D721Med (cell line): Measurements from ENCODE around the gene ELFN1.

Experiments
- DNase-seq: peaks from one replicate; pipeline ENCODE4 v3.0.0; 2011; ENCODE audit warnings: low spot score; ENCODE audit not compliant: insufficient read length
- FAIRE-seq: peaks from 2 replicates; lab custom pipeline; 2011; peaks lifted over from hg19 to GRCh38; lab: Jason Lieb, UNC
- TF ChIP-seq, protein P1 (sequence below): IDR thresholded peaks from 2 replicates; pipeline ENCODE4 v1.5.1; 2012; ENCODE audit warnings: mild to moderate bottlenecking, control low read depth; ENCODE audit not compliant: insufficient read depth; ENCODE audit errors: missing control alignments

The ELFN1 gene

DNA sequence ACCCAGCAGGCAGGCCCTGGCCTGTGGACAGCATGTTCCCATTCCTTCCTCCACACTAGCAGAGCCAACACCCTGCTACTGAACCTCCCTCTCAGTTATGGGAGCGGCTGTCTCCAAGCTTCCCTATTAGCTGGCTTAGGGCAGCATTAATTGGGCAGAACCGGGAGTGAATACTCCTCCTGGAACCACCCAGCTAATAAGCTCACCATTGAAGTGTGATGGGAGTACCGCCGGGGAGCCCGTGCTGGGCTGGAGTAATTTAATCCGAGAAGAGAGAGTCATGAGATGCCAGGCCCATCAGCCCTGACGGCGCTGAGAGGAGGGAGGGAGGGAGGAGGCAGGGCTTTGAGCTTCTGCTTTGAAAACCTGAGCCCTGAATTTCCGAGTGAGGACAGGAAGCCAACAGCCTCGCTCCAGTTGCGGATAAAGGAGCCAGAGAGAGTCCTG lies 31.8 kb upstream of the ELFN1 start:
- FAIRE-seq (no peak), DNase-seq (no peak)
- TF ChIP-seq, protein P1, sequence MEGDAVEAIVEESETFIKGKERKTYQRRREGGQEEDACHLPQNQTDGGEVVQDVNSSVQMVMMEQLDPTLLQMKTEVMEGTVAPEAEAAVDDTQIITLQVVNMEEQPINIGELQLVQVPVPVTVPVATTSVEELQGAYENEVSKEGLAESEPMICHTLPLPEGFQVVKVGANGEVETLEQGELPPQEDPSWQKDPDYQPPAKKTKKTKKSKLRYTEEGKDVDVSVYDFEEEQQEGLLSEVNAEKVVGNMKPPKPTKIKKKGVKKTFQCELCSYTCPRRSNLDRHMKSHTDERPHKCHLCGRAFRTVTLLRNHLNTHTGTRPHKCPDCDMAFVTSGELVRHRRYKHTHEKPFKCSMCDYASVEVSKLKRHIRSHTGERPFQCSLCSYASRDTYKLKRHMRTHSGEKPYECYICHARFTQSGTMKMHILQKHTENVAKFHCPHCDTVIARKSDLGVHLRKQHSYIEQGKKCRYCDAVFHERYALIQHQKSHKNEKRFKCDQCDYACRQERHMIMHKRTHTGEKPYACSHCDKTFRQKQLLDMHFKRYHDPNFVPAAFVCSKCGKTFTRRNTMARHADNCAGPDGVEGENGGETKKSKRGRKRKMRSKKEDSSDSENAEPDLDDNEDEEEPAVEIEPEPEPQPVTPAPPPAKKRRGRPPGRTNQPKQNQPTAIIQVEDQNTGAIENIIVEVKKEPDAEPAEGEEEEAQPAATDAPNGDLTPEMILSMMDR: no peak

DNA sequence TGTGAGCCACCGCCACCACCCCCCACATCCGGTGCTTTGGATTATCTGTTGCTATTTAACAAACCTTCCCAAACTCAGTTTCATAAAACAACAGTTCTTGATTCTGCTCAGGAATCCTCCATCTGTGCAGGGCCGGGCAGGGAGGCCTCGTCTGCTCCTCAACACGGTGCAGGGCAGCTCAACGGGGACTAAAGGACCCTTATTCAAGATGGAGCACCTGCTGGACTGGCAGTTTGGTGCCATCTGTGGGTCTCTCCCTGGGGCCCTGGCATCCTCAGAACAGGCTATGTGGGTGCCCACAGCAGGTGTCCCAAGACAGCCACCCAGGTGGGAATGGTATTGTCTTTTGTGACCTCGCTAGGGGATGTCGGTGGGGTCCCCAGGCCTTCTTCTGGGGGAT lies 31.0 kb upstream of the ELFN1 start:
- no peak for DNase-seq
- TF ChIP-seq, protein P1: no peak
- FAIRE-seq: no peak

DNA sequence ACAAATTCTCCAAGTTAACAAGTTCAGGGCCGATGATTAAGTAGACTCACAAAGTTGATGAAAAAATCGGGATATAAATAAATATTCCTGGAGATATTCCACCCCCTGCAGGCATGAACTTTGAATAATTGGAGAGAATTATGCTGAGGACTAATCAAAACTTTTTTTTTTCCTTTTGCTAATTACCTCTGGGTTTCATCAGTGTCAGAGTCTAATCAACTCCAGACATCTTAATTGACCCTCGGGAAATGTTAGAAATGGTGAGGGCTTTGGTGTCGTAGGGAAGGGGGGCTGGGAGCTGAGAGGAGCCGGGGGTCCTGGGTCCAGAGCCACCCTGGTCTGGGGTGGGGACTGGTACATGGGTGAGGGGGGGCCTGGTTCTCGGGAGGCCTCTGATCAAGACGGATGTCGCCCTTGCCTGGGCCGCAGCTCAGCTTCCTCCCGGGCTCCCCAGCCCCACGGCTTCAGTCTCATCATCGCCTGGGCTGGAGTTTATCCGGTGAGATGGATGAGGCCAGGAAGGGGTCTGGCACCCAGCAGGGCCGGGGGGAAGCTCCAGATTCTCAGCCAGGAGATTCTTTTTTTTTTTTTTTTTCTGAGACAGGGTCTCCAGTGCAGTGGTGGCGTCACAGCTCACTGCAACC lies 30.4 kb upstream of the ELFN1 start:
- FAIRE-seq (no peak), DNase-seq (no peak)
- TF ChIP-seq, protein P1: no peak

DNA sequence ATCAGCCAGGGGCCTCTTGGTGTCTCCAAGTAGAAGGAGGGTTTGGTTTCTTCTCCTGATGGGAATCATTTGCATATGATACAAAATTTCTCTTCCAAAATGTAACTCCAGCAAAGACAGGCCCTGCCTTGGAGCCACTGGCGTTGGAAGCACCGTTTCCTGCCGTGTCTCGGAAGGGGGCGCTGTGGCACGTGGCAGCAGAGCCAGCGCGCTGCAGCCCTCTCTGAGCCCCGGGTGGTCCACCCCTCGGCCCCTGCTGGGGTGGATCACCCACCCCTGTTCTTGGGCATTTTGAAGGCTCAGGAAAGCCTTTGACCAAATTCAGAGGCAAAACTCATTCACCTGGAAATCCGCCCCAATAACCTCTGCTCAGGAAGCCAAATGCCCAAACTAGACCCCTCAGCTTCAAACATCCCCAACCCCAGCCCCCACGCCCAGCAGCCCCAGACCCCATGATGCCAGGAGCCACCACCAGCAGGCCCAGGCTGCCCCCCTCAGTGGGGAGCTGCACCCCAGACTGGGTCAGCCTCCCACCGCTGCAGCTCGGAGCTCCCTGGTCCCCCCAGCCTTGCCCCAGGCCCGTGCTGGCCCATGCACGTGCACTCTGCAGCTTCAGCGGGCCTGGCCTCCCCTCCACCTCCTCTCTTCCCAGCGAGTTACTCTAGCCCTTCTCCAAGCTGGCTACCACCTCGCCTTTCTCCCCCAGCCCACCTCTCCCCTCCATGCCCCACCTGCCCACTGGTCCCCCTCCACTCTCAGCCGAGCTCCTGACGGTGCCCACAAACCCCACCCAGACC lies 29.5 kb upstream of the ELFN1 start:
- DNase-seq (no peak), FAIRE-seq (no peak)
- TF ChIP-seq, protein P1: peak; percentile 40

DNA sequence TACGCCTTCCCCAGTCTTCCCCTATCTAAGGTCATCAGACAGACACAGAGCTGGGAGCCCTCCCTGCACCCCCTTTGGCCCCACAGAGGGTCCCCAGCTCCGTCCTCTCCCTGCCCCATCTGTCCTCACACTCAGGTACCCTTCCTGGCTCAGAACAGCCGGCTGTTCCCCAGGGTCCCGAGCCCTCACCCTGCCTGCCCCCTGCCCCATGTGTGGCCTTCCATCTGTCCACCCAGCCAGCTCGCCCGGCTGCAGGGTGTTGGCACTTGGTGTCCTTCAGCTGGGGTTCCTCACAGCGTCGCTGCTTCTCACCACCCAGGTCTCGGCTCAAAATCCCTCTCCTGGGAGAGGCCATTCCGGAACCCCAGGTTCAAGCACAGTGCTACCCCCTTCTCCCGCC lies 28.9 kb upstream of the ELFN1 start:
- no peak for DNase-seq
- TF ChIP-seq, protein P1: no peak
- no peak for FAIRE-seq

DNA sequence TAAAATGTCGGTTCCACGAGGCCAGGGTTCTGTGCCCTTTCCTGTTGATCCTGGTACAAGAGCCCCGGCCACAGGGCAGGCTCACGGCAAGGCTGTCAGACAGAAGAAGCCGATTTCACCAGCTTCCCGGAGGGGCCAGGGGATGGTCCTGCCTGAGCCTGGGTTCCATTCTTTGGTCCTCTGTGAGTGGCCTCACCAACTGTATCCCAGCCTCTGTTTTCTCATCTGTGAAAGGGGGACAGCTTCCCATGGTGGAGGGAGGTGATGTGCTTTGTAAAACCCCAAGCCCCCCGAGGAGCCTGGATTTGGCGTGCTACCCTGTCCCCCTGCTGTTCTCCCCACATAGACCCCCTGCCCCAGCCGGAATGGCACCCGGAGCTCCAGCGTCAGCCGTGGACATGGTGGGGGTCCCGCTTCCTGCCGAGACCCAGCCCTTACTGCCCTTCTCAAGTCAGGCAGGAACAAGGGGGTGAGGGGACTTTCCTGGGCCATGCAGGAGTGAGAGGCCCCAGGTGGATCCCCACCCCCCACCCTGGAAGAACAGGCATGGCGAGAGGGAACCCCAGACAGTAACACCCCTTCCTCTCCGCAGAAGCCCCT lies 28.3 kb upstream of the ELFN1 start:
- DNase-seq (no peak), FAIRE-seq (no peak)
- TF ChIP-seq, protein P1: no peak
